ENCODE data around the gene KCNH2. TPM values are rescaled to one million over a fixed set of nuclear protein-coding genes. Genes with fewer than 3 reads are reported as not detected.

The KCNH2 gene
- total and polyA plus RNA-seq, 2 of the 8 experiments (the other 6 are each of a cell fraction or from before 2014, with no cell fraction given): 8.0 to 15.0 TPM

DNA sequence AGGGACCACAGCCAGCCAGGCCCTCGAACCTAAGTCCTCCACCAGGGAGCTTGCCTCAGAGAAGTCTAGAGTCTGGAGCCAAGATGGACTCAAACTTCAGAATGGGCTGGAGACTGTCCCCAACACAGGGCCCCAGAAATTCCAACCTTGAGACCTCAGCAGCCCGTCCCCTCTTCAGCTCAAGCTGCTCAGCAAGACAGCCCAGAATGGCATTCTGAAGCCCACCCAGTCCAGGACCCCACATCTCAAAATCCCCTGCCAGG, 15.9 kb downstream of the KCNH2 start (continued):
- TF ChIP-seq, protein P1, sequence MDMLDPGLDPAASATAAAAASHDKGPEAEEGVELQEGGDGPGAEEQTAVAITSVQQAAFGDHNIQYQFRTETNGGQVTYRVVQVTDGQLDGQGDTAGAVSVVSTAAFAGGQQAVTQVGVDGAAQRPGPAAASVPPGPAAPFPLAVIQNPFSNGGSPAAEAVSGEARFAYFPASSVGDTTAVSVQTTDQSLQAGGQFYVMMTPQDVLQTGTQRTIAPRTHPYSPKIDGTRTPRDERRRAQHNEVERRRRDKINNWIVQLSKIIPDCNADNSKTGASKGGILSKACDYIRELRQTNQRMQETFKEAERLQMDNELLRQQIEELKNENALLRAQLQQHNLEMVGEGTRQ (IDR thresholded peaks at IDR 0.05; ENCODE audit: low read length): no peak
- no peak for TF ChIP-seq SIRT6 (IDR thresholded peaks at IDR 0.05; ENCODE audit: low read length)
- no peak for TF ChIP-seq CHD2 (IDR thresholded peaks at IDR 0.05; ENCODE audit: low read length)
- no peak for TF ChIP-seq EGR1 (IDR thresholded peaks at IDR 0.05; ENCODE audit: borderline replicate concordance, low read depth, low read length)

Data from H1 (cell line).